ENCODE data around the gene BRAF. TPM values are rescaled to one million over a fixed set of nuclear protein-coding genes. Genes with fewer than 3 reads are reported as not detected.
"Not testable (repeated sequence)": the region's sequence is repeated elsewhere in the genome, so short reads cannot be mapped to it uniquely, and the experiment has no call there.

BRAF gene
- total and polyA plus RNA-seq, 3 experiments from 2014 or later: 11.3 to 32.0 (median 28.4) TPM

- Histone ChIP-seq H3K9me3 (ENCODE audit: low read length) (no peaks in the 10 kb centered on the region), H3K4me3 (ENCODE audit: low read length) (no peak overlapping the region), H3K27ac (ENCODE audit: low read depth, low read length) (no peak overlapping the region), H3K36me3 (ENCODE audit: insufficient read depth, low read length) (no peaks in the 10 kb centered on the region), H3K27me3 (ENCODE audit: insufficient read depth, low read length, poor library complexity, severe bottlenecking) (no peaks in the 10 kb centered on the region), H3K4me1 (ENCODE audit: insufficient read depth, low read length) (peaks cover 15% of the 10 kb centered on the region)
- peaks cover 13 to 17% (median 15%) of the 10 kb centered on the region in 3 donors for H3K4me1 Mint-ChIP-seq
- no peak overlapping the region for H3K4me3 Mint-ChIP-seq
- H3K9me3 Mint-ChIP-seq: no peaks in the 10 kb centered on the region
- peaks cover 0 to 30% (median 2%) of the 10 kb centered on the region in 3 donors for H3K36me3 Mint-ChIP-seq
- CTCF ChIA-PET: interaction anchor here (1.5 kb wide), 1 partner anchor 10 kb away, joined by 4 read pairs; no protein-coding TSS in a partner anchor
- H3K27ac Mint-ChIP-seq: peak overlapping the region in 2 of 8 donors; percentile 23 to 45
- no peaks in the 10 kb centered on the region for H3K27me3 Mint-ChIP-seq
- POLR2A ChIA-PET: interaction anchor here (0.5 kb wide), 1 partner anchor 867 kb away, joined by 4 read pairs; no protein-coding TSS in a partner anchor
- peak in 1 of 5 donors; percentile 5 for DNase-seq
Measured at GRCh38 chr7:140726281-140726680, 198.4 kb downstream of the BRAF start.

GRCh38 chr7:140724706-140725105 is 200.0 kb downstream of the BRAF start:
- Mint-ChIP-seq H3K4me3 (no peak overlapping the region), H3K36me3 (peaks cover 0 to 21% (median 2%) of the 10 kb centered on the region in 3 donors), H3K27me3 (no peaks in the 10 kb centered on the region), H3K9me3 (no peaks in the 10 kb centered on the region), H3K27ac (peak overlapping the region in 1 of 8 donors; percentile 26), H3K4me1 (peaks cover 13 to 17% (median 15%) of the 10 kb centered on the region in 3 donors)
- H3K9me3 ChIP-seq (ENCODE audit: low read length): no peaks in the 10 kb centered on the region
- DNase-seq: no peak
- H3K36me3 ChIP-seq (ENCODE audit: insufficient read depth, low read length): no peaks in the 10 kb centered on the region
- no peaks in the 10 kb centered on the region for H3K27me3 ChIP-seq (ENCODE audit: insufficient read depth, low read length, poor library complexity, severe bottlenecking)
- H3K27ac ChIP-seq (ENCODE audit: low read depth, low read length): no peak overlapping the region
- POLR2A ChIA-PET: no interaction called here
- peaks cover 15% of the 10 kb centered on the region for H3K4me1 ChIP-seq (ENCODE audit: insufficient read depth, low read length)
- H3K4me3 ChIP-seq (ENCODE audit: low read length): no peak overlapping the region
- CTCF ChIA-PET: no interaction called here

GRCh38 chr7:140723574-140723973 is 201.2 kb downstream of the BRAF start:
- CTCF ChIA-PET: no interaction called here
- Histone ChIP-seq H3K27ac (ENCODE audit: low read depth, low read length) (no peak overlapping the region), H3K9me3 (ENCODE audit: low read length) (no peaks in the 10 kb centered on the region), H3K4me1 (ENCODE audit: insufficient read depth, low read length) (peaks cover 15% of the 10 kb centered on the region), H3K27me3 (ENCODE audit: insufficient read depth, low read length, poor library complexity, severe bottlenecking) (no peaks in the 10 kb centered on the region), H3K36me3 (ENCODE audit: insufficient read depth, low read length) (no peaks in the 10 kb centered on the region), H3K4me3 (ENCODE audit: low read length) (no peak overlapping the region)
- H3K9me3 Mint-ChIP-seq: no peaks in the 10 kb centered on the region
- POLR2A ChIA-PET: no interaction called here
- H3K4me3 Mint-ChIP-seq: no peak overlapping the region
- H3K4me1 Mint-ChIP-seq: peaks cover 13 to 17% (median 15%) of the 10 kb centered on the region in 3 donors
- H3K27ac Mint-ChIP-seq: peak overlapping the region in 5 of 8 donors; percentile 10 to 63 (median 58)
- H3K27me3 Mint-ChIP-seq: no peaks in the 10 kb centered on the region
- no peak for DNase-seq
- peaks cover 0 to 16% (median 2%) of the 10 kb centered on the region in 3 donors for H3K36me3 Mint-ChIP-seq

GRCh38 chr7:140723006-140723405 is 201.7 kb downstream of the BRAF start:
- Histone ChIP-seq H3K36me3 (ENCODE audit: insufficient read depth, low read length) (no peaks in the 10 kb centered on the region), H3K4me3 (ENCODE audit: low read length) (no peak overlapping the region), H3K9me3 (ENCODE audit: low read length) (no peaks in the 10 kb centered on the region), H3K27me3 (ENCODE audit: insufficient read depth, low read length, poor library complexity, severe bottlenecking) (no peaks in the 10 kb centered on the region), H3K27ac (ENCODE audit: low read depth, low read length) (no peak overlapping the region), H3K4me1 (ENCODE audit: insufficient read depth, low read length) (peaks cover 15% of the 10 kb centered on the region)
- ChIA-PET POLR2A (no interaction called here), CTCF (no interaction called here)
- Mint-ChIP-seq H3K36me3 (peaks cover 0 to 16% (median 2%) of the 10 kb centered on the region in 3 donors), H3K9me3 (no peaks in the 10 kb centered on the region), H3K27me3 (no peaks in the 10 kb centered on the region), H3K27ac (peak overlapping the region in 6 of 8 donors; percentile 14 to 70 (median 62)), H3K4me3 (peak overlapping the region in 1 of 7 donors; percentile 6), H3K4me1 (peaks cover 13 to 17% (median 15%) of the 10 kb centered on the region in 3 donors)
- DNase-seq: peak in 4 of 5 donors; percentile 9 to 60 (median 41)

- Histone ChIP-seq H3K36me3 (ENCODE audit: insufficient read depth, low read length) (no peaks in the 10 kb centered on the region), H3K27me3 (ENCODE audit: insufficient read depth, low read length, poor library complexity, severe bottlenecking) (no peaks in the 10 kb centered on the region), H3K4me1 (ENCODE audit: insufficient read depth, low read length) (peaks cover 15% of the 10 kb centered on the region), H3K27ac (ENCODE audit: low read depth, low read length) (no peak overlapping the region), H3K4me3 (ENCODE audit: low read length) (no peak overlapping the region), H3K9me3 (ENCODE audit: low read length) (no peaks in the 10 kb centered on the region)
- no peak for DNase-seq
- CTCF ChIA-PET: no interaction called here
- Mint-ChIP-seq H3K27ac (peak overlapping the region in 1 of 8 donors; percentile 10), H3K27me3 (no peaks in the 10 kb centered on the region), H3K4me3 (no peak overlapping the region), H3K9me3 (no peaks in the 10 kb centered on the region), H3K36me3 (peaks cover 0 to 16% (median 2%) of the 10 kb centered on the region in 3 donors), H3K4me1 (peaks cover 13 to 17% (median 15%) of the 10 kb centered on the region in 3 donors)
- POLR2A ChIA-PET: no interaction called here
Measured at GRCh38 chr7:140722254-140722653, 202.5 kb downstream of the BRAF start.

- no peaks in the 10 kb centered on the region for H3K9me3 Mint-ChIP-seq
- H3K4me1 Mint-ChIP-seq: peaks cover 17 to 19% (median 17%) of the 10 kb centered on the region in 3 donors
- peaks cover 1 to 13% (median 1%) of the 10 kb centered on the region in 3 donors for H3K36me3 Mint-ChIP-seq
- H3K27ac Mint-ChIP-seq: no peak overlapping the region
- POLR2A ChIA-PET: no interaction called here
- no peaks in the 10 kb centered on the region for H3K27me3 Mint-ChIP-seq
- H3K4me3 Mint-ChIP-seq: no peak overlapping the region
- H3K27me3 ChIP-seq (ENCODE audit: insufficient read depth, low read length, poor library complexity, severe bottlenecking): no peaks in the 10 kb centered on the region
- DNase-seq: no peak
- CTCF ChIA-PET: no interaction called here
- H3K36me3 ChIP-seq (ENCODE audit: insufficient read depth, low read length): no peaks in the 10 kb centered on the region
- peaks cover 15% of the 10 kb centered on the region for H3K4me1 ChIP-seq (ENCODE audit: insufficient read depth, low read length)
- H3K9me3 ChIP-seq (ENCODE audit: low read length): no peaks in the 10 kb centered on the region
- no peak overlapping the region for H3K27ac ChIP-seq (ENCODE audit: low read depth, low read length)
- no peak overlapping the region for H3K4me3 ChIP-seq (ENCODE audit: low read length)
Measured at GRCh38 chr7:140719721-140720120, 205.0 kb downstream of the BRAF start.

GRCh38 chr7:140714331-140715040 is 210.2 kb downstream of the BRAF start:
- ChIA-PET POLR2A (no interaction called here), CTCF (no interaction called here)
- H3K4me3 Mint-ChIP-seq: peak overlapping the region in 1 of 7 donors; percentile 42
- Histone ChIP-seq H3K27ac (ENCODE audit: low read depth, low read length) (no peak overlapping the region), H3K36me3 (ENCODE audit: insufficient read depth, low read length) (no peaks in the 10 kb centered on the region), H3K4me3 (ENCODE audit: low read length) (no peak overlapping the region), H3K9me3 (ENCODE audit: low read length) (no peaks in the 10 kb centered on the region), H3K4me1 (ENCODE audit: insufficient read depth, low read length) (no peaks in the 10 kb centered on the region), H3K27me3 (ENCODE audit: insufficient read depth, low read length, poor library complexity, severe bottlenecking) (no peaks in the 10 kb centered on the region)
- peak overlapping the region in 3 of 8 donors; percentile 0 to 48 (median 13) for H3K27ac Mint-ChIP-seq
- H3K27me3 Mint-ChIP-seq: no peaks in the 10 kb centered on the region
- H3K36me3 Mint-ChIP-seq: peaks cover 4 to 17% (median 5%) of the 10 kb centered on the region in 3 donors
- H3K9me3 Mint-ChIP-seq: no peaks in the 10 kb centered on the region
- H3K4me1 Mint-ChIP-seq: peaks cover 0 to 9% (median 5%) of the 10 kb centered on the region in 3 donors
- no peak for DNase-seq

- H3K27ac Mint-ChIP-seq; H3K4me1 Mint-ChIP-seq; H3K36me3 ChIP-seq (ENCODE audit: insufficient read depth, low read length); H3K4me3 Mint-ChIP-seq; H3K27ac ChIP-seq (ENCODE audit: low read depth, low read length); H3K4me3 ChIP-seq (ENCODE audit: low read length); H3K9me3 Mint-ChIP-seq; CTCF ChIA-PET; POLR2A ChIA-PET; DNase-seq; H3K27me3 Mint-ChIP-seq; H3K27me3 ChIP-seq (ENCODE audit: insufficient read depth, low read length, poor library complexity, severe bottlenecking); H3K4me1 ChIP-seq (ENCODE audit: insufficient read depth, low read length); H3K9me3 ChIP-seq (ENCODE audit: low read length): not testable (repeated sequence)
- peaks cover 4 to 17% (median 5%) of the 10 kb centered on the region in 3 donors for H3K36me3 Mint-ChIP-seq
Measured at GRCh38 chr7:140712392-140712791, 212.3 kb downstream of the BRAF start.
